ENCODE measurements around the gene SOST. TPM values are rescaled to one million over a fixed set of nuclear protein-coding genes. Genes with fewer than 3 reads are reported as not detected.

The SOST gene
- total RNA-seq, 1 donor from 2014 or later: not detected

DNA sequence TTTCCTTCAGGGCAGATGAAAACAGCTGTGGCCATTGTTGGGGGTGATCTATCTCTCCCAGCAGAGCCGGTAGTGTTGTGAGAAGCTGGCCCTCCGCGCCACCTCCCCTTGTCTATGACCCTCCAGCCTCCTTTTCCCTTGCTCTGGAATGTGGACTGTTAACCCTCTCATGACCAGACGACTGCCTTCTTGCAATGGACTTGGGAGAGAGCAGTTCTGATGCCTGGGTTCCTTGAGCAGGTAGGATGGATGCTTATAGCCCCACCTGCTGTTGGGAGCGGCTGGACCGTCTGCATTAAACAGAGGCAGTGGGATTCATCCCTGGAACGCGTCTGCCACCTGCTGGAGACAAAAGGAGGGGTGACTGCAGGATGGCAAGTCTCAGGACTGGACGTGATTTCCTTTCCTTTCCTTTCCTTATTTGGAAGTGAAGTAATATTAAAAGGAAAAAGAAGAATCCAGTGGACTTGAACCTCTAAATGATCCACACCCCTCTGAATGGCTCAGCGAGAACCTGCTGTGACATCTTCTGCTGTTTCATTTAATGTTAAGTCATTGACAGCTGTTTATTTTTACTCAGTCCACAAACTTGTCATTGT, 1.8 kb upstream of the SOST start:
- TF ChIP-seq CTCF (IDR thresholded peaks at IDR 0.05): peak; percentile 98
- H3K9me3 ChIP-seq: no peaks in the 10 kb centered on the region
- H3K27me3 ChIP-seq: peaks cover 11% of the 10 kb centered on the region
- no peak overlapping the region for H3K4me3 ChIP-seq
- H3K36me3 ChIP-seq: no peaks in the 10 kb centered on the region
- H3K27ac ChIP-seq: no peak overlapping the region
- H3K4me1 ChIP-seq: peaks cover 4% of the 10 kb centered on the region
- peak; percentile 98 for ATAC-seq
- intact Hi-C loops (cut with DNase I): loop anchor here (10.0 kb wide), 1 partner anchor 196 kb away; no protein-coding TSS in a partner anchor
- peak; percentile 93 for DNase-seq

DNA sequence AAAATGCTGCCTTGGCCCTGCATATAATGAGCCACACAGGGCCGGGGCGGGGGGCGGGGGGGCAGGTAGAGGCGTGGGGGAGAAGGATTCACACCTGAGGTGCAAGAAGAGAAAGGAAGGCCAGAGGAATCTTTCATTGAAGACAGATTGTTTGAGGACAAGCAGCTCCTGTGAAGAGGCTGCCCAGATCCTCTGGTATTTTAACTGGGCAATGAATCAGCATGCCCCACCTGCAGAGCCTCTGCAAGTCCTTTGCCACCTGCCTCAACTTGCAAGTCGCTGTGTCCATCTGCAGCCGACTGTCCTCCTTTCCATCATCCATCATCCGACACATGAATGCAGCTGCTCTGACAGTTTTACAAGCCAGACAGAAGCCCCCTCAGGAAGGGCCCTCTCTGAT, 1.2 kb upstream of the SOST start:
- ATAC-seq (no peak), DNase-seq (no peak)
- no peak for TF ChIP-seq CTCF (IDR thresholded peaks at IDR 0.05)
- Histone ChIP-seq H3K27ac (no peak overlapping the region), H3K9me3 (no peaks in the 10 kb centered on the region), H3K27me3 (peaks cover 17% of the 10 kb centered on the region), H3K4me1 (peaks cover 9% of the 10 kb centered on the region), H3K36me3 (no peaks in the 10 kb centered on the region), H3K4me3 (no peak overlapping the region)
- intact Hi-C loops (cut with DNase I): loop anchor here (5.0 to 10.0 kb wide), 3 partner anchors 68 to 195 kb away; no protein-coding TSS in a partner anchor

DNA sequence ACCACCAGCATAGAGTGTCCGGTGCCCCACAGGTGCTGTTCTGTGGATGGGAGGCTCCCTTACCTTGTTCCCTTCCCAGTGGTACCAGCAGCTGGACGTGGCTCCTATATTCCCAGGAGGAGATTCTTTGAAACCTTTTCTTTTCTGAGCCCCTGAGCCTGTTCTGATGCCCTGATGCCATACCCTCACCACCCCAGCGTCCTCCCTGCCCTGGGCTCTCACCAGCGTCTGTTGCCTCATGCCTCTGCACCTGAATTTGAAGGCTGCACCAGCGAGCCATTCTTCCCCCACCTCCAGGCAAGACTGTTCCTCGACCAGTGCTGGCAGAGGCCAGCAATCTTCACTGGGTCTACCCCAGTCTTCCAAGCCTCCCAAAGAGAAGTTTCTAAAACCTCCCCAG, 505 bp downstream of the SOST start:
- H3K4me3 ChIP-seq: no peak overlapping the region
- H3K36me3 ChIP-seq: no peaks in the 10 kb centered on the region
- H3K27ac ChIP-seq: no peak overlapping the region
- DNase-seq: no peak
- intact Hi-C loops (cut with DNase I): loop anchor here (5.0 to 10.0 kb wide), 2 partner anchors 66 to 173 kb away; no protein-coding TSS in a partner anchor
- peaks cover 19% of the 10 kb centered on the region for H3K27me3 ChIP-seq
- H3K4me1 ChIP-seq: peaks cover 9% of the 10 kb centered on the region
- ATAC-seq: no peak
- H3K9me3 ChIP-seq: no peaks in the 10 kb centered on the region
- no peak for TF ChIP-seq CTCF (IDR thresholded peaks at IDR 0.05)

DNA sequence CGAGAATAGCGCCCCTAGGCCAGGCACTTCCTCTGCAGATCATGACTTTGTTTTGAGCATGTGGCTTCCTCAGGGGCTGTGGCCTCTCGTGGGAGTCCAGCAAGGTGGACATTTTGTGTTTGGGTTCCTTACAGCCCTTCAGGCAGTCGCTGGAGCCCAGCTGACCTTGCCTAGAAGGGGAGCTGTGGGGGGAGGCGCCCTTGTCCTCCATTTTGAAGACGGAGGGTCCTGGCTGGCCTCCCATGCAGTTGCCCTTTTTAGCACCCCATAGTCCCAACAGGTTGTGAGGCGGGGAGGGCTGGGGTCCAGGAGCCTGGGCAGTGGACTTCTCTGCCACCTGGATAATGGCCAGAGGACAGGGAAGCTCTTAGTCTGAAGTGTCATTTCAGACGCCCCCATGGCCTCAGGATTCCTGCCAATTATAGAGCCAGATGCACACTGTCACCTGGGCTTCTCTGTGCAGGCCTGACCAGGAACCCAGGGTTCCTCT, 1.4 kb downstream of the SOST start:
- Histone ChIP-seq H3K4me3 (no peak overlapping the region), H3K36me3 (no peaks in the 10 kb centered on the region), H3K4me1 (peaks cover 9% of the 10 kb centered on the region), H3K27me3 (peaks cover 19% of the 10 kb centered on the region), H3K9me3 (no peaks in the 10 kb centered on the region), H3K27ac (no peak overlapping the region)
- no peak for ATAC-seq
- TF ChIP-seq CTCF (IDR thresholded peaks at IDR 0.05): no peak
- intact Hi-C loops (cut with DNase I): loop anchor here (5.0 to 10.0 kb wide), 2 partner anchors 65 to 172 kb away; no protein-coding TSS in a partner anchor
- no peak for DNase-seq

- Histone ChIP-seq H3K9me3 (no peaks in the 10 kb centered on the region), H3K27me3 (peaks cover 19% of the 10 kb centered on the region), H3K36me3 (no peaks in the 10 kb centered on the region), H3K4me3 (no peak overlapping the region), H3K27ac (no peak overlapping the region), H3K4me1 (peaks cover 9% of the 10 kb centered on the region)
- ATAC-seq (no peak), DNase-seq (no peak)
- no peak for TF ChIP-seq CTCF (IDR thresholded peaks at IDR 0.05)
- intact Hi-C loops (cut with DNase I): loop anchor here (5.0 to 10.0 kb wide), 2 partner anchors 64 to 171 kb away; no protein-coding TSS in a partner anchor
Measured at GRCh38 chr17:43756201-43756600, 2.4 kb downstream of the SOST start.
